ENCODE data around the gene CLDN8.

Gene CLDN8

GRCh38 chr21:30216041-30216723, at the start of gene CLDN8:
Gene CLDN8, minus strand, starts transcription at chr21:30216097. Its CDS starts 172 bp downstream, at chr21:30215925.
- DNase-seq (ENCODE audit: low read depth) = no peak

GRCh38 chr21:30257773-30258172, 41.9 kb upstream of the CLDN8 start:
- DNase-seq (ENCODE audit: low read depth) = no peak

- no peak for DNase-seq (ENCODE audit: low read depth)
Observed at GRCh38 chr21:30256100-30256499, 40.2 kb upstream of the CLDN8 start.

GRCh38 chr21:30255679-30256078, 39.8 kb upstream of the CLDN8 start:
- DNase-seq (ENCODE audit: low read depth) = no peak

GRCh38 chr21:30251781-30252180, 35.9 kb upstream of the CLDN8 start:
- no peak for DNase-seq (ENCODE audit: low read depth)

GRCh38 chr21:30249936-30250335, 34.0 kb upstream of the CLDN8 start:
- no peak for DNase-seq (ENCODE audit: low read depth)

GRCh38 chr21:30248844-30249243, 32.9 kb upstream of the CLDN8 start:
- DNase-seq (ENCODE audit: low read depth) = no peak

GRCh38 chr21:30245061-30245460, 29.2 kb upstream of the CLDN8 start:
- no peak for DNase-seq (ENCODE audit: low read depth)

- no peak for DNase-seq (ENCODE audit: low read depth)
Observed at GRCh38 chr21:30243691-30244090, 27.8 kb upstream of the CLDN8 start.

GRCh38 chr21:30240661-30241060, 24.8 kb upstream of the CLDN8 start:
- DNase-seq (ENCODE audit: low read depth) = no peak

- DNase-seq (ENCODE audit: low read depth) = no peak
Observed at GRCh38 chr21:30238168-30238567, 22.3 kb upstream of the CLDN8 start.

GRCh38 chr21:30234643-30235042, 18.7 kb upstream of the CLDN8 start:
- DNase-seq (ENCODE audit: low read depth) = no peak

- DNase-seq (ENCODE audit: low read depth) = no peak
Observed at GRCh38 chr21:30234050-30234449, 18.2 kb upstream of the CLDN8 start.

- DNase-seq (ENCODE audit: low read depth) = no peak
Observed at GRCh38 chr21:30233228-30234020, 17.5 kb upstream of the CLDN8 start.

GRCh38 chr21:30232011-30232410, 16.1 kb upstream of the CLDN8 start:
- DNase-seq (ENCODE audit: low read depth) = no peak

- no peak for DNase-seq (ENCODE audit: low read depth)
Observed at GRCh38 chr21:30227633-30228404, 11.9 kb upstream of the CLDN8 start.

- DNase-seq (ENCODE audit: low read depth) = no peak
Observed at GRCh38 chr21:30227128-30227527, 11.2 kb upstream of the CLDN8 start.

GRCh38 chr21:30223596-30223995, 7.7 kb upstream of the CLDN8 start:
- no peak for DNase-seq (ENCODE audit: low read depth)

GRCh38 chr21:30222724-30223123, 6.8 kb upstream of the CLDN8 start:
- no peak for DNase-seq (ENCODE audit: low read depth)

- DNase-seq (ENCODE audit: low read depth) = no peak
Observed at GRCh38 chr21:30211071-30211470, 4.8 kb downstream of the CLDN8 start.

- no peak for DNase-seq (ENCODE audit: low read depth)
Observed at GRCh38 chr21:30209601-30210000, 6.3 kb downstream of the CLDN8 start.

GRCh38 chr21:30207252-30207579, 8.7 kb downstream of the CLDN8 start:
- DNase-seq (ENCODE audit: low read depth) = no peak

All from stimulated activated CD8-positive, alpha-beta memory T cell treated with anti-CD3 and anti-CD28 coated beads, Interleukin-15, amount 100 ng/mL, for 24 hours (primary cell).